ENCODE results near the gene CPNE4. TPM values are rescaled to one million over a fixed set of nuclear protein-coding genes. Genes with fewer than 3 reads are reported as not detected.
"Not testable (repeated sequence)": the region's sequence is repeated elsewhere in the genome, so short reads cannot be mapped to it uniquely, and the experiment has no call there.

Gene CPNE4
- polyA plus RNA-seq, 4 donors = 0.66 to 4.8 TPM; not detected in 2

DNA sequence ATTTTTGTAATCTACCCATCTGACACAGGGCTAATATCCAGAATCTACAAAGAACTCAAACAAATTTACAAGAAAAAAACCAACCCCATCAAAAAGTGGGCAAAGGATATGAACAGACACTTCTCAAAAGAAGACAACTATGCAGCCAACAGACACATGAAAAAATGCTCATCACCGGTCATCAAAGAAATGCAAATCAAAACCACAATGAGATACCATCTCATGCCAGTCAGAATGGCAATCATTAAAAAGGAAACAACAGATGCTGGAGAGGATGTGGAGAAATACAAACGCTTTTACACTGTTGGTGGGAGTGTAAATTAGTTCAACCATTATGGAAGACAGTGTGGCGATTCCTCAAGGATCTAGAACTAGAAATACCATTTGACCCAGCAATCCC is 548.3 kb downstream of the CPNE4 start:
- WGBS, 3 donors = 81 to 88% (median 88%) methylated on average over 3 of the region's 3 CpGs
- H3K27ac ChIP-seq (ENCODE audit: low read depth in 1 of 3, low read length in 2 of 3); FAIRE-seq; DNase-seq; H3K27me3 ChIP-seq (ENCODE audit: control insufficient read depth in 3 of 3, insufficient read depth in 3 of 3, low read length in 3 of 3); H3K4me3 ChIP-seq (ENCODE audit: low read depth in 1 of 3, low read length in 3 of 3); H3K36me3 ChIP-seq (ENCODE audit: control insufficient read depth in 3 of 3, insufficient read depth in 2 of 3, low read depth in 1 of 3, low read length in 3 of 3); H3K9me3 ChIP-seq (ENCODE audit: control insufficient read depth in 2 of 2, insufficient read depth in 1 of 2, low read depth in 1 of 2, low read length in 1 of 2); H3K4me1 ChIP-seq (ENCODE audit: control insufficient read depth in 3 of 3, insufficient read depth in 2 of 3, low read depth in 1 of 3, low read length in 2 of 3): not testable (repeated sequence)

DNA sequence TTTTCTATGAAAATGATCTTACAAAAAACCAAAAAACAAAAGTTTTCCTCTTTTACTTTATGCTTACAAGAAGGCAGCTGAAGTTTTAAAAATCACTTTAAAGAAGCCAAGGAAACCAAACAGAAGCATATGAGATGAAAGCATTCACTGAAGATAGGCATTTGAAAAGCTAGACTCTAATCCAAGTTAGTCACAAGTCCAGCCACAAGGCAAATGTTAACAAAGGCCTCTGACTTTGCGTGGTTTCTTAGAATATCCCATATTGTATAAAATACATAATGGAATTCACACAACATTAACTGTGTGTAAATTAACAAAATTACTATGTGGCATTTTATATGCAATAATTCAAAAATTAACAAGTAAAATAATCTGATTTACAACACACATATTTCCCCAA is 549.7 kb downstream of the CPNE4 start:
- WGBS, 3 donors = 95 to 100% (median 100%) methylated on average over 1 of the region's 1 CpG
- peak; percentile 68 for FAIRE-seq

GRCh38 chr3:131484496-131485111 is 550.2 kb downstream of the CPNE4 start:
- H3K27ac ChIP-seq (ENCODE audit: low read depth in 1 of 3, low read length in 2 of 3) = no peak overlapping the region
- 88 to 90% (median 90%) methylated on average over 4 of the region's 4 CpGs for WGBS, 3 donors
- peaks cover 2 to 3% (median 2%) of the 10 kb centered on the region in 3 donors for H3K36me3 ChIP-seq (ENCODE audit: control insufficient read depth in 3 of 3, insufficient read depth in 2 of 3, low read depth in 1 of 3, low read length in 3 of 3)
- peaks cover 0 to 3% (median 0%) of the 10 kb centered on the region in 3 donors for H3K4me1 ChIP-seq (ENCODE audit: control insufficient read depth in 3 of 3, insufficient read depth in 2 of 3, low read depth in 1 of 3, low read length in 2 of 3)
- FAIRE-seq (no peak), DNase-seq (peak in 1 of 2 donors; percentile 4)
- no peak overlapping the region for H3K4me3 ChIP-seq (ENCODE audit: low read depth in 1 of 3, low read length in 3 of 3)
- H3K9me3 ChIP-seq (ENCODE audit: control insufficient read depth in 2 of 2, insufficient read depth in 1 of 2, low read depth in 1 of 2, low read length in 1 of 2) = no peaks in the 10 kb centered on the region
- H3K27me3 ChIP-seq (ENCODE audit: control insufficient read depth in 3 of 3, insufficient read depth in 3 of 3, low read length in 3 of 3) = no peaks in the 10 kb centered on the region

More for the DNA sequence above, 549.7 kb downstream of the CPNE4 start:
- Histone ChIP-seq H3K27ac (ENCODE audit: low read depth in 1 of 3, low read length in 2 of 3) (no peak overlapping the region), H3K9me3 (ENCODE audit: control insufficient read depth in 2 of 2, insufficient read depth in 1 of 2, low read depth in 1 of 2, low read length in 1 of 2) (no peaks in the 10 kb centered on the region), H3K4me1 (ENCODE audit: control insufficient read depth in 3 of 3, insufficient read depth in 2 of 3, low read depth in 1 of 3, low read length in 2 of 3) (peaks cover 0 to 3% (median 0%) of the 10 kb centered on the region in 3 donors), H3K36me3 (ENCODE audit: control insufficient read depth in 3 of 3, insufficient read depth in 2 of 3, low read depth in 1 of 3, low read length in 3 of 3) (peaks cover under 1 to 3% (median 2%) of the 10 kb centered on the region in 3 donors), H3K4me3 (ENCODE audit: low read depth in 1 of 3, low read length in 3 of 3) (no peak overlapping the region), H3K27me3 (ENCODE audit: control insufficient read depth in 3 of 3, insufficient read depth in 3 of 3, low read length in 3 of 3) (no peaks in the 10 kb centered on the region)
- no peak for DNase-seq

Data from small intestine (tissue), 7 donors.